ENCODE results near the gene WWOX.

The WWOX gene

DNA sequence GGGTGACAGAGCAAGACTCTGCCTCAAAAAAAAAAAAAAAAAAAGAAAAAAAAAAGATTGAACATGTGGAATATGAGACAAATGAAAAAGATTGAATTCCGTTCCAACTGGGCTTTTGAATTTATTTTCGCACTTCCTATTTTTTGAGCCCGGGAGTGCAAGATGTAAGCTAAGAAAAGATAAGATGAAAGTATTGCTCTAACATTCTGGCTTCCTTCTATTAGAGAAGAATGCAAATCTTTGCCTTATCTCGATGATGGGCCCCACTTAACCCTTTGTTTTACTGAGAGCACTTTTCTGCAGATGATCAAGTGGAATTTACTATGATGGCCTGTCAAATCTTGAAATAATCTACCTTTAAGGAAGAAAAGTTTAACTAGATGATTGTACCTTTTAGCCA lies 96.3 kb downstream of the WWOX start:
- no peak for DNase-seq (ENCODE audit: low spot score)

GRCh38 chr16:78196502-78196901 lies 97.0 kb downstream of the WWOX start:
- DNase-seq (ENCODE audit: low spot score), result no peak

- DNase-seq (ENCODE audit: low spot score), result no peak
Observed at GRCh38 chr16:78198288-78198687, 98.8 kb downstream of the WWOX start.

GRCh38 chr16:78199325-78200022 lies 100.0 kb downstream of the WWOX start:
- DNase-seq (ENCODE audit: low spot score), result no peak

- no peak for DNase-seq (ENCODE audit: low spot score)
Observed at GRCh38 chr16:78200023-78200389, 100.6 kb downstream of the WWOX start.

DNA sequence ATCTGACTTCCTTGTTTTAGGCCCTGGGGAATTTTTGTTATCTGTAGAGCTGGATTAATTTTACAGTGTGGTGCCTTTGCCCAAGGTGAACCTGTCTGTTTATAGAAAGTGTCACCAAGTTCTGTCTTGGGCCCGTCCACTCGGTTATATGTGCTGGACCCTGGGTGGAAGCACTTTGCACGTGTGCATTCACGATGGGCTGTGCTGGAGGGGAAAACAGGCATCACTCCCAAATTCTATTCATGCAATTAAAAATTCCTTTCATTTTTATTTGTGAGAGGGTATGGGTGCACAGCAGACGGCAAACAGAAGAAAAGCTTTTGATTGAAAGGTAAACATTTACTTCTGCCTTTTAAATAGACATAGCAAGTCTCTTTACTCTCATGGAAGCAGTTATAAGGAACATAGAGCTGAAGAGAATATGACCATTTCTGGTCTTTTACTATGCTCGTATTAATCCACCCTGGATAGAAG lies 101.2 kb downstream of the WWOX start:
- DNase-seq (ENCODE audit: low spot score), result no peak

DNA sequence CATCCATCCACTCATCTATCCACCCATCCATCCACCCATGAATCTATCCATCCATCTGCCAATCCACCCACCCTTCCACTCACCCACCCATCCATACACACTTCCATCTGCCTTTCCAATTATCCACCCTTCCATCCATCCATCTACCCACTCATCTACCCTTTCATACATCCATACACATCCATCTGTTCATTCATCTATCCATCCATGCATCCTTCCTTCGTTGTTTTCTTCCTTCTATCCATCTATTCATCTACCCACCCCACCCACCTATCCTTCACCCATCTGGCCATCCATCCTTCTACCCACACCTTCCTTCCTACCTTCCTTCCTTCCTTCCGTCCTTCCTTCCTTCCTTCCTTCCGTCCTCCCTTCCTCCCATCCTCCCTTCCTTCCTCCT lies 106.1 kb downstream of the WWOX start:
- no peak for DNase-seq (ENCODE audit: low spot score)

- DNase-seq (ENCODE audit: low spot score), result no peak
Observed at GRCh38 chr16:78206623-78207223, 107.3 kb downstream of the WWOX start.

- peak; percentile 20 for DNase-seq (ENCODE audit: low spot score)
Observed at GRCh38 chr16:78209951-78210661, 110.7 kb downstream of the WWOX start.

- no peak for DNase-seq (ENCODE audit: low spot score)
Observed at GRCh38 chr16:78211020-78211599, 111.7 kb downstream of the WWOX start.

- DNase-seq (ENCODE audit: low spot score), result no peak
Observed at GRCh38 chr16:78211946-78212345, 112.5 kb downstream of the WWOX start.

- no peak for DNase-seq (ENCODE audit: low spot score)
Observed at GRCh38 chr16:78212674-78213073, 113.2 kb downstream of the WWOX start.

- no peak for DNase-seq (ENCODE audit: low spot score)
Observed at GRCh38 chr16:78213751-78214150, 114.3 kb downstream of the WWOX start.

DNA sequence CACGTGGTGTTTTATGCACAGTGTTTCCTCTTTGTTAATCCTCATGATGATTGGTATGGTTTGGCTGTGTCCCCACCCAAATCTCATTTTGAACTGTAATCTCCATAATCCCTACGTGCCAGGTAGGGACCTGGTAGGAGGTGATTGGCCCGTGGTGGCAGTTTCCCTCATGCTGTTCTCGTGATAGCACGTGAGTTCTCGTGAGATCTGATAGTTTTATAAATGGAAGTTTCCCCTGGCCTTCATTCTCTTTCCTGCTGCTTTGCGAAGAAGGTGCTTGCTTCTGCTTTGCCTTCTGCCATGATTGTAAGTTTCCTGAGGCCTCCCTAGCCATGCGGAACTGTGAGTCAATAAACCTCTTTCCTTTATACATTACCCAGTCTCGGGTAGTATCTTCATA lies 115.8 kb downstream of the WWOX start:
- no peak for DNase-seq (ENCODE audit: low spot score)

GRCh38 chr16:78216166-78216745 lies 116.8 kb downstream of the WWOX start:
- DNase-seq (ENCODE audit: low spot score), result no peak

GRCh38 chr16:78217276-78217675 lies 117.8 kb downstream of the WWOX start:
- DNase-seq (ENCODE audit: low spot score), result no peak

DNA sequence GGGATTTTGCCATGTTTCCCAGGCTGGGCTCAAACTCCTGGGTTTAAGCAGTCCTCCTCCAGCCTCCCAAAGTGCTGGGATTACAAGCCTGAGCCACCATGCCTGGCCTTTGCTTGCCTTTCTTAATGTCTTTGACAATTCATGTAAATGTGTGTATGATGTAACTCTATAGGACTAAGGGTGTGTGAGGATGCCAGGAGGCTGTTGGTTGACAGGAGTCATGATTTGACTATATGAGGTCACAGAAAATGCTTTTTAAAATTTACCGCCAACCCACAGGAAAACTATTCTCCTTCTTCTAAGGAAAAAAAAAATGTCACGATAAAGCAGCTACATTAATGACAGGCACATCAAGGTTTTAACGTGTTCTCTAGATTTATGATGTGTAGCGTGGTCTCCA lies 118.8 kb downstream of the WWOX start:
- DNase-seq (ENCODE audit: low spot score), result no peak

GRCh38 chr16:78218856-78219651 lies 119.6 kb downstream of the WWOX start:
- DNase-seq (ENCODE audit: low spot score), result no peak

- DNase-seq (ENCODE audit: low spot score), result no peak
Observed at GRCh38 chr16:78220571-78220970, 121.1 kb downstream of the WWOX start.

DNA sequence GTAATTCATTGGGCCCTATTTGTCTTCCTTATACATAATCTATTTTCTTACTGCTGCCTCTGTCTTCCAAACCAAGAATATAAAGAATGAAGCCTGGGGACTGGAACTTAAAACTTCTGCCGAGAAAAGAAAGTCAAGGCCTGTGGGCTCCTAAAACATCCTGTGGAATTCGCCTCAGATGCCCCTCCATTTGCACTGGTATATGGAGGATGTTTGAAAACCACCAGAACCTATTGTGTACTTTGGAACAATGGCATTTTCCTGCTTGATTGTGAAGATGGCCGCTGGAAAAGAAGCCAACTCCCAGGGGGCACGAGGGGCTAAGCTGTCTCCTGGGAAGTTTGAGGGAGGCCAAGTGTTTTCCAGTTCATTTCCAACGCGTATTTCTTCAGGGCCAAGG lies 122.4 kb downstream of the WWOX start:
- DNase-seq (ENCODE audit: low spot score), result no peak

DNA sequence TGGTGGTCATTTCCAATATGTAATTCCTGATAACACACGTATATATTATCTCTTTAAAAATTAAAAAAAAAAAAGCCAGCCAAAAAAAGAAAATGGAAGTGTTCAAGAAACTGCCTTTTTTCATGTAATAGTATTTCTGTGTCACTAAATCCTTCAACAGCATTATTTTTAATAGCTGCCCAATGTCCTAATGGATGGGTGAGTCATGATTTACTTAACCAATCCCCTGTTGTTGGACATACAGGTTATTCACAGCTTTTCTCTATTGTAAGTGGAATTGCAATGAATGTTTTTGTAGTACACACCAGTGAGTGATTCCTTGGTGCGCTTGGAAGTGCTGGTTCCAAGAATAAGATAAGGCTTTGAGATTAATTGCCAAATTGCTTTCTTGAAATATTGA lies 124.9 kb downstream of the WWOX start:
- no peak for DNase-seq (ENCODE audit: low spot score)

GRCh38 chr16:78225919-78226318 lies 126.5 kb downstream of the WWOX start:
- no peak for DNase-seq (ENCODE audit: low spot score)

All from kidney capillary endothelial cell (primary cell).